ENCODE results near the gene KLC4.
"Not testable (repeated sequence)": the region's sequence is repeated elsewhere in the genome, so short reads cannot be mapped to it uniquely, and the experiment has no call there.

Gene KLC4

DNA sequence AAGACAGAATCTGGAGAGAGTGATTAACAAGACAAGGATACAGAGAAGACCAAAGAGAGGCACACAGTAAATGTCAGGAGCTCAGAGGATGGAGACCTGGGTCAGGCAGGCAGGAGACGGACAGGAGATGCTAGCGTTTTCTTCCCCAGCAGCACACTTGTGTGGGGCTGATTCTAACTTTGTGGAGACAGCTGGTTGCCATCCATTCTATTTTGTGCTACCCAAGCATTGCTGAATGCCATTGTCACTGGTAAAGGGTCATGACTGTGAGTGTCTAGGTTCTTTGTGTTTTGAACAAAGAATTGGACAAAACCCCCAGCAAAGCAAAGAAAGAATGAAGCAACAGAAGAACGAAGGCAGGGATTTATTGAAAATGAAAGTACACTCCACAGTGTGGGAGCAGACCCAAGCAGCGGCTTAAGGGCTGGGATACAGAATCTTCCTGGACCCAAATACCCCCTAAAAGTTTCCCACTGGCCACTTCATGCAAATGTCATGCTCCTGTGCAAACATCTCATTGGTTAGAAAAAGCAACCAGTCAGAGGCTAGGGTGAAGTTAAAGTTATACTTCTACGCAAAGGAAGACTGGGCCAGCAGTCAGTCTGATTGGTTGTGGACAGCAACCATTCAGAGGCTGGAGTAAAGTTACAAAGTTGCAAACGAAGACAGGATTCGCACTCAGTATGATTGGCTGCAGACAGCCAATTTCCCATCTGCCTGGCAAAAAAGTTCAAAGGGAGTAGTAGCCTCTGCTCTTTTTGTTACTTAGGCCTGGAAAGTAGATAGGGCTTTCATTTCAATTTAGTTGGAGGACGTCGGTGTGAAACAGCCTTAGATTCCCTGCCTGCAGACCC, 34.2 kb downstream of the KLC4 start:
- no peak for DNase-seq (ENCODE audit: low read depth, low spot score)

DNA sequence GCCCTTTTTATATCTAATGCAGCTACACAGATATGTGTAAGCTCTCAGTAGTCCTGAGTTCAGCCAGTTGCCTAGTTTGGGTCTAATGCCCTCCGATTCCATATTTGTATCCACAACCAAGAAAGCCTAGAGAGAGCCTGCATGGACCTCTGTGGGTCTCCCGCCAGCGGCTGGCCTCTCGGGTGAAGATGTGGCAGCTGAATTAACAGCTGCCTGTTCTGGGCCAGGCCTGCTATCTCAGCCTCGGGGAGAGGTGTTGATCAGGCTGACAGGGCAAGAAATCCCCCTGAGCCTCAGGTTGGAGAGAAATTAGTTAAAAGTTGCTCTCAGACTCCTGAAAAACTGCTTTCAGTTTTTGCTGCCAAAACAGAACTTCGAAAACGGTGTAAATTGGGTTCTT, 36.5 kb downstream of the KLC4 start:
- DNase-seq (ENCODE audit: low read depth, low spot score) = no peak

DNA sequence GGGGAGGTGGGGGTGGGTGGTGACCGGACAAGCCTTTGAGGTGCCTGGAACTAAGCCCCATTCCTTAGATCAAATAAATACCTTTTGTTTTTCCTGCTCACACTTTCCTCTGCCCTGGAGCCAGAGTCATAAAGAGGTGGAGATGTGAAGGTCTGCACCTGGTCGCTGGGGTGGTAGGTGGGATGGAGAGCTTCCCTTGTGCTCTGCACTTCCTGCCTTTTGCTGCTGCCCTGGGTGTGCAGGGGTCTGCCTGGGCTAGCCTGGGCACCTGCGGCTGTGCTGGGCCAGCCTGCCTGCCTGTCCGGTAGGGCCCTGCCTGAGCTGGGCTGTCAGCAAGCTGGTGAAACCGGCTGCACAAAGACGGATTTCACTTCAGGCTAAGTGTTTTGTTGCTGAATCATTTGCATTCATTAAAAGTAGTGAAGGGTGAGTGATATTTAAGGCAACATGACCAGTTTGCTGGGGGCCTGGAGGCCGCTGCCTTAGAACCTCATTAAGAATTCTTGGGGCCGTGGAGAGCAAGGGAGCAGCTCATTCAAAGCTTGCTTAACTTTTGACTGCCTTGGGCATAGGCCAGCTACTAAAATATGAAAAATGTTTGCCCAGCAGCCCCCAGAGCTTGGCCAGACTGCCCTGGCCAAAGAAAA, 37.1 kb downstream of the KLC4 start:
- DNase-seq (ENCODE audit: low read depth, low spot score) = no peak

DNA sequence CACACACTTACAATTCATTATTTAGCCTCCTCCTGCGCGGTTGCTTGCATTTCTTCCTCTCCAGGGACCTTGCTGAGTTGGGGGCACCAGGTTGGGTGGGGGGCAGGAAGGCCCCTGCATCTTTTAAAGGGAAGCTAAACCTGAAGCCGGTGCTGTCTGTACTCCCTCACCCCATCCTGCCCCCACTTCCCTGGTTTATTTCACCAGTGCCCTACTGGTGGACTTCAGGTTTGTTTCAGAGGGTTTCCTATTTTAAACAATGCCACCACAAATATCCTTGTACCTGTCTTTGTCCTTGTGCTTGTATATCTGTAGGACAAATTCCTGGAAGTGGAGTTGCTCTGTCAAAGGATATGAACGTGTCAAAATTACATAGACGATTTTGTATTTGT, 37.7 kb downstream of the KLC4 start:
- no peak for DNase-seq (ENCODE audit: low read depth, low spot score)

DNA sequence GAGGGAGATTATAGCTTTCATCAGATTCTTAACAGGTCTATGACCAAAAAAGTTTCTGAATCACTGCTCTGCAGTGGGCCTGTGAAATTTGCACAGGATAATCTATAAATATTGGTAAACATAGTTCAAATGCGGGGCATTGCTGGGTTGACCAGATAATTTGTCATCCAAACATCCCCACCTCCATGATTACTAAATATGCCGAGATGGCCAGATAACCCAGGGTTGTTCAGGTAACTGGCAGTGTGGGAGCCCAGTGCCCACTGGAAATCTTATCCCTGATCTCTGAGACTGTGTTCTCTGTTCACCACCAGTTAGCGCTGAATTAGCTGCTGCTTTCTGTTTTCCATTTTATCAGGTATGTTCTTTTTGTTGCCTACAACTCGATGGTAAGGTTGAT, 38.1 kb downstream of the KLC4 start:
- DNase-seq (ENCODE audit: low read depth, low spot score) = no peak

- no peak for DNase-seq (ENCODE audit: low read depth, low spot score)
Observed at GRCh38 chr6:43101497-43101896, 42.1 kb downstream of the KLC4 start.

DNA sequence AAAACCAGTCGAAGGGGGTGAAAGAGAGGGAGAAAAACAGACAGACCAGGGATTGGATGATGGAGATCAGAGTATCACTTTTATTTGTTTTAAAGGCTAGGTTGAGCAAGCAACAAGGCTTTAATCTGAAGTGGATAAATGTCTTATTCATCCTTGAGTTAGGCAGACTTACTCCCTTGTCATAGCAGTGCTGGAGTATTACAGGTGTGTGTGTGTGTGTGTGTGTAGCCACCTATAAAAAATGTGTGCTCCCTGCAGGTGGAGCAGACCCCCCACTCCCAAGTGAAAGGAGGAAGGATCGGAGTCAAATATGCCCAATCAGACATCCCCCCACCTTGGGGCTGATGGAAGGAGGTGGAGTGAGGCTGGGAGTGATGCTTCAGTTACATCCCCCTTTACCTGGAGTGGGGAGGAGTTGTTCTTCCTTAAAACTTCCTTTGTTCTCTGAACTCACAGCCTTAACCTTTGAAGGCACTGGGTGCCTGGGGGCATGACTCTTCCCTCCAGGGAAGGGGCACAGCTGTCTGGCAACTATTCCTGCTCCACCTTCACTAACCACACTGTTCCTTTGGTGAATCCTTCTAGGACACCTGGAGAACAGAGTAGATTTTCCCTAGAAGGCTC, 43.9 kb downstream of the KLC4 start:
- DNase-seq (ENCODE audit: low read depth, low spot score) = no peak

- no peak for DNase-seq (ENCODE audit: low read depth, low spot score)
Observed at GRCh38 chr6:43105538-43106222, 46.2 kb downstream of the KLC4 start.

- DNase-seq (ENCODE audit: low read depth, low spot score) = no peak
Observed at GRCh38 chr6:43107344-43108062, 48.1 kb downstream of the KLC4 start.

- no peak for DNase-seq (ENCODE audit: low read depth, low spot score)
Observed at GRCh38 chr6:43113431-43114260, 54.2 kb downstream of the KLC4 start.

DNA sequence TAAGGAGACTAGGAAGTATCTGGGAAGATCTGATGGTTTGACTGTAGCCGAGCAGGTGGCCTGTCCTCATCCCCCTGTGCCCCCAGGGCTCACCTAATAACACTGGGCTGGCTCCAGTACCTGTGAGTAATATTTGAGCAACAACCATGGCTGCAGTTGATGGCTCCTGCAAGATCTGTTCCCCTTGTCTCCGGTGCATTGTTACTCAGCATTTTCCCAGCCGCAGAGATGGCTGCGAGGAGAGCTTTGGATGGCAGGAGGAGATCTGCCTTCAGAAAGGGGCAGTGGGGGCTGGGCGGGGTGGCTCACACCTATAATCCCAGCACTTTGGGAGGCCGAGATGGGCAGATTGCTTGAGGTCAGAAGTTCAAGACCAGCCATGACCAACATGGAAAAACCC, 55.9 kb downstream of the KLC4 start:
- DNase-seq (ENCODE audit: low read depth, low spot score) = no peak

- DNase-seq (ENCODE audit: low read depth, low spot score) = not testable (repeated sequence)
Observed at GRCh38 chr6:43117466-43117865, 58.0 kb downstream of the KLC4 start.

GRCh38 chr6:43119482-43119881, 60.1 kb downstream of the KLC4 start:
- no peak for DNase-seq (ENCODE audit: low read depth, low spot score)

GRCh38 chr6:43120101-43120763, 60.8 kb downstream of the KLC4 start:
- DNase-seq (ENCODE audit: low read depth, low spot score) = no peak

DNA sequence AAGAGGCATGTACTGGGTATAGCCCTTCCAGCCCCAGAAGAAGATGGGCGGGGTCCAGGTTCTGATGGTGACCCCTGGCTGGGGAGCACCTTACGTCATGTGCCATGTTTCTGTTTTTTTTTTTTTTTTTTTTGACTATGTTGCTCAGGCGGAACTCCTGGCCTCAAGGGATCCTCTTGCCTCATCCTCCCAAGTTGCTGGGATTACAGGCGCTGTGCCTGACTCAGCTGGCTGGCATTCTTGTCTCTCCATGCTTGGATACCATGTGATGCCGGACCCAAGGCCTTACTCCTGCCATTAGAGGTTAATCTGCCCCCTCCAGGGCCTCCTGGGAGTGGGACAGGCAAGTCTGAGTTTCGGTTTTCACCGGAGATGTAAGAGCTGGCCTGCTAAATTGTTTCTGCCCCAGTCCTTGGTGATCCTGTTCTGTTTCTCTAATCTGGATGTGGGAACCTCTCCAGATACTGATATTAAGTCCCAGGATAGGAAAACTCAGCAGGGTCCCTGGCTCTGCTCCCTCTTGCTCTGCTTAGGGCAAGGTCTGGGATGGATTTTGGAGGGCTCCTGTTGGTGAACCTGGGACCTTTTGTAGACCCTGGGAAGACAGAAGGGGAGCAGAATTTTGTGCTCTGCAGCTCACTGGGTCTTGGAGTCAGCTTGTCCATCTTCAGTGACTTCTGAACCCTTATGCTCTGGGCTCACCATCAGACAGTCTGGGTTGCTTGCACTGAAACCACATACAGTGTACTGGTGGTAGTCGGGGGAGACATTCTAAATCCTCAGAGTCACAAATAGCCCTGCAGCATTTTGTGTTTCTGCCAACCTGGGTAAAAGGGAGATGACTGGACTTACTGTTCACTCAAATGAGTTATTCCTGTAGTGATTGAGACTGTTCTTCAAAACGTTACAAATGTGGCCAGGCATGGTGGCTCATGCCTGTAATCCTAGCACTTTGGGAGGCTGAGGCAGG, 61.8 kb downstream of the KLC4 start:
- DNase-seq (ENCODE audit: low read depth, low spot score) = peak; percentile 93

DNA sequence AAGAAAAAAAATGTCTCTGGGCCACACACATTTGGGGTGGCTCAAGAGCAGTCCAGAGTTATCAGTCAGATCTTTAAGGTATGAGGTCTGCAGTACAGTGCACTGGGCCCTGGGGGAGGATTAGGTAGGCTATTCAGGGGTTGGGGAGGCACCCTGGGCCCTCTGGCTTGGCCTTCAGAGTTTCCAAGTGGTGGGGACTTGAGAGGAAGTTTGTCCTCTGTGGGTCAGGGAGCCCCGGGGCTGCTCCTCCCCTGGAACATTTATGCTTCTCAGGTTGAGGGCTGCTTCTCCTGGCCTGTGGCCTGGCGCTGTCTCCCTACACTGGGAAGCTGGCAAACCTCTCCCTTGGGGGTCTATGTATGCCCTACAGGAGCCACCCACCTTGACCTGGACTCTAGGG, 62.7 kb downstream of the KLC4 start:
- DNase-seq (ENCODE audit: low read depth, low spot score) = no peak

GRCh38 chr6:43123461-43124314, 64.3 kb downstream of the KLC4 start:
- no peak for DNase-seq (ENCODE audit: low read depth, low spot score)

DNA sequence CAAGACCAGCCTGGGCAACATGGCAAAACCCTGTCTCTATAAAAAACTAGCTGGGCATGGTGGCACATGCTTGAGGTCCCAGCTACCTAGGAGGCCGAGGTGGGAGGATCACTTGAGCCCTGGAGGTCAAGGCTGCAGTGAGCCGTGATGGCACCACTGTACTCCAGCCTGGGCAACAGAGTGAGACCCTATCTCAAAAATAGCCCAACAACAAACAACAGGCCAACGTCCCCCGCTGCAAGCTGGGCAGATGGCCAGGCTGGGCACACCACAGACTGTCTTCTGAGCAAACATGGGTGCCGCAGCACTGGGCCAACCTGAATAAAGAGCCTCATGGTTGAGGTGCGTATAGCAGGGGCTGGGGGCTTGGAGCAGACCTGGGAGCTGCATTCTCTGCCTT, 65.0 kb downstream of the KLC4 start:
- DNase-seq (ENCODE audit: low read depth, low spot score) = no peak

All from smooth muscle cell of the brain vasculature (primary cell).